ENCODE data around the gene ARSA.

Gene ARSA

GRCh38 chr22:50626850-50627641 lies 906 bp downstream of the ARSA start:
- Histone ChIP-seq H3K36me3 (peaks cover 0 to 20% (median 8%) of the 10 kb centered on the region in 11 experiments; a peak in 11 of 22 replicates), H3K9ac (peak overlapping the region; percentile 82 to 95 (median 87)), H3K4me3 (peak overlapping the region; percentile 68 to 97 (median 84)), H3K4me1 (peaks cover 29 to 53% (median 40%) of the 10 kb centered on the region in 10 experiments), H3K9me3 (replicated peaks in 1 of 11) (no peaks in the 10 kb centered on the region), H3K27me3 (no peaks in the 10 kb centered on the region), H4K20me1 (peaks cover 0 to 18% (median 3%) of the 10 kb centered on the region in 11 experiments; a peak in 6 of 22 replicates), H3K4me2 (peak overlapping the region; percentile 92 to 100 (median 97)), H3K27ac (peak overlapping the region; percentile 67 to 84 (median 82))
- TF ChIP-seq Cebpa-rat (IDR thresholded peaks at IDR 0.05) = no peak

DNA sequence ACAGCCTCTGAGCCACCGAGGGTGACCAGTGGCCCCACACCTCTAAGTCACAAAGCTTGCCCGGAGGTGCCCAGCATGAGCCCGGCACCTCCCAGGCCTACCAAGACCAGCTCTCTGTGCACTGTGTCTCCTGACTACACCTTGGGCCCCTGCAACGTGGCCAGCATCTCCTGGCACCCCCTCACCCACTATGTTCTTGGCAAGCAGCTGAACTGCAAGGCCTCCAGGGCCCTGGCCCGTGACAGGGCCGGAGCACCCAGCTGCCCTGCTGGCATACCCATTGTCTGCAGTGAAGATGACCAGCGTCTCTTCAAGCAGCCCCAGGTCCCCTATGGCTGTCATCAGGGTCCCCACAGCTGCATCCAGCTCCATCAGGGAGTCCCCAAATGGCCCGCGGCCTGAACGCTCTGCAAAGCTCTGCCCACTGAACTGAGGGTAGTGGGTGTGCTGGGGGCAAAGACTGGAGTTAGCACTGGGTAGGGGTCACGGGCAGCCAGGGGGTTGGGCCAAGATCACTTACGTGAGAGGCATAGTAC lies 1.6 kb downstream of the ARSA start:
- Histone ChIP-seq H3K27ac (no peak overlapping the region), H3K4me1 (peaks cover 36 to 60% (median 47%) of the 10 kb centered on the region in 10 experiments), H3K36me3 (peaks cover 0 to 20% (median 8%) of the 10 kb centered on the region in 11 experiments; a peak in 11 of 22 replicates), H4K20me1 (peaks cover 0 to 22% (median 3%) of the 10 kb centered on the region in 11 experiments; a peak in 6 of 22 replicates), H3K9me3 (replicated peaks in 1 of 11) (no peaks in the 10 kb centered on the region), H3K4me3 (peak overlapping the region in 4 of 10 experiments; percentile 86 to 97 (median 94); a peak in 3 of 20 replicates), H3K27me3 (no peaks in the 10 kb centered on the region), H3K9ac (peak overlapping the region in 2 of 11 experiments; percentile 9 to 89; a peak in 4 of 22 replicates), H3K4me2 (peak overlapping the region in 10 of 11 experiments; percentile 92 to 100 (median 96); a peak in 15 of 22 replicates)
- TF ChIP-seq Cebpa-rat (IDR thresholded peaks at IDR 0.05) = no peak

- Histone ChIP-seq H3K9ac (0 out of 22 replicates have a peak overlapping the region, but pooled peaks of 1 of the 11 experiments have one; percentile 15), H3K4me3 (no peak overlapping the region), H3K27me3 (no peaks in the 10 kb centered on the region), H3K4me1 (peaks cover 42 to 66% (median 53%) of the 10 kb centered on the region in 10 experiments), H3K27ac (no peak overlapping the region), H3K4me2 (peak overlapping the region in 4 of 11 experiments; percentile 10 to 100 (median 96); a peak in 4 of 22 replicates), H4K20me1 (peaks cover 0 to 27% (median 3%) of the 10 kb centered on the region in 11 experiments; a peak in 6 of 22 replicates), H3K9me3 (replicated peaks in 1 of 11) (no peaks in the 10 kb centered on the region), H3K36me3 (peaks cover 0 to 20% (median 8%) of the 10 kb centered on the region in 11 experiments; a peak in 11 of 22 replicates)
- no peak for TF ChIP-seq Cebpa-rat (IDR thresholded peaks at IDR 0.05)
Measured at GRCh38 chr22:50625568-50626313, 2.2 kb downstream of the ARSA start.

- Histone ChIP-seq H3K9ac (no peak overlapping the region), H3K9me3 (replicated peaks in 1 of 11) (no peaks in the 10 kb centered on the region), H3K36me3 (peaks cover 0 to 20% (median 8%) of the 10 kb centered on the region in 11 experiments; a peak in 11 of 22 replicates), H3K27ac (no peak overlapping the region), H3K4me2 (no peak overlapping the region), H4K20me1 (peaks cover 0 to 29% (median 3%) of the 10 kb centered on the region in 11 experiments; a peak in 6 of 22 replicates), H3K4me3 (no peak overlapping the region), H3K4me1 (peaks cover 42 to 68% (median 58%) of the 10 kb centered on the region in 10 experiments), H3K27me3 (no peaks in the 10 kb centered on the region)
- TF ChIP-seq Cebpa-rat (IDR thresholded peaks at IDR 0.05) = no peak
Measured at GRCh38 chr22:50625131-50625567, 2.8 kb downstream of the ARSA start.

DNA sequence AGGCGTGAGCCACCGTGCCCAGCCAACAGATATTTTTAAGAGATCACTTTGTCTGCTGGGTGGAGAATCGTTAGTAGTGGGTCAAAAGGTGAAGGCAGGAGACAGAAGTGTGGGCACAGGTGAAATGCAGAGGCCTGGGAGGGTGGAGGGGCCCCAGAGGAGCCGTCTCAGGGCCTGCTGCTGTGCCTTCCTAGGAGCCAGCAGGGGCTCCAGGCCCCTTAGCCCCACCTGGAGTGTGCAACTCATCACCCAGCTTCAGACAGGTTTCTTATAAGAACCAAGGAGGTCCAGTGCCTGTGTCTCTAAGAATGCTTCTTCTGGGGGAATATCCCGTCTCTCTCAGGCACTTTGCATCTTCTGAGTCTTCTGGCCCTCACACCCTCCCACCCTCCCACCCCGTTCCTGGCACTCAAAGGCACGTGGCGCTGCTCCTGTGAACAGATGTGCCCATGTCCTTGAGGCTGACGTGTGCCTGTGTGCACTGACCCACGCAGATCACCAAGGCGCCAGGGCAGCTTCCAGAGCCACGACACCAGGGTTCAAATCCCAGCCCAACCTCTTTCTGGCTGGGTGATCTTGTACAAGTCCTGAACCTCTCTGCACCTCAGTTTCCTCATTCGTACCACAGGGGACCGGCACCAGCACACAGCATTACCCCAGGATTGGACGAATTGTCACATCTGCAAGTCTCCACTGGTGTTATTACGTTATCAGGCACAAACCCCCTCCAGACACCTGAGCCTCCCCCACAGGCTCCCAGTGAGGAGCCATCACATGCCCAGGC lies 3.4 kb downstream of the ARSA start:
- H3K9ac ChIP-seq = no peak overlapping the region
- no peak overlapping the region for H3K4me3 ChIP-seq
- H3K27me3 ChIP-seq = no peaks in the 10 kb centered on the region
- H3K36me3 ChIP-seq = peaks cover 0 to 20% (median 8%) of the 10 kb centered on the region in 11 experiments; a peak in 11 of 22 replicates
- H3K27ac ChIP-seq = no peak overlapping the region
- H4K20me1 ChIP-seq = peaks cover 0 to 29% (median 3%) of the 10 kb centered on the region in 11 experiments; a peak in 6 of 22 replicates
- no peak for TF ChIP-seq Cebpa-rat (IDR thresholded peaks at IDR 0.05)
- no peaks in the 10 kb centered on the region for H3K9me3 ChIP-seq (replicated peaks in 1 of 11)
- H3K4me2 ChIP-seq = no peak overlapping the region
- peaks cover 47 to 75% (median 64%) of the 10 kb centered on the region in 10 experiments for H3K4me1 ChIP-seq

GRCh38 chr22:50622723-50623327 lies 5.1 kb downstream of the ARSA start:
- Histone ChIP-seq H3K9me3 (replicated peaks in 1 of 11) (no peaks in the 10 kb centered on the region), H3K4me3 (peak overlapping the region in 1 of 10 experiments; percentile 62; a peak in 2 of 20 replicates), H3K27ac (peak overlapping the region in 4 of 11 experiments; percentile 57 to 71 (median 62); a peak in 4 of 22 replicates), H3K4me2 (peak overlapping the region; percentile 88 to 100 (median 96)), H3K9ac (peak overlapping the region in 6 of 11 experiments; percentile 36 to 66 (median 52); a peak in 8 of 22 replicates), H3K27me3 (no peaks in the 10 kb centered on the region), H3K36me3 (peaks cover 0 to 20% (median 8%) of the 10 kb centered on the region in 11 experiments; a peak in 11 of 22 replicates), H4K20me1 (peaks cover 0 to 29% (median 3%) of the 10 kb centered on the region in 11 experiments; a peak in 6 of 22 replicates), H3K4me1 (peaks cover 41 to 69% (median 55%) of the 10 kb centered on the region in 10 experiments)
- no peak for TF ChIP-seq Cebpa-rat (IDR thresholded peaks at IDR 0.05)

GRCh38 chr22:50621948-50622722 lies 5.8 kb downstream of the ARSA start:
- peaks cover 0 to 20% (median 8%) of the 10 kb centered on the region in 11 experiments; a peak in 11 of 22 replicates for H3K36me3 ChIP-seq
- no peaks in the 10 kb centered on the region for H3K27me3 ChIP-seq
- peaks cover 0 to 29% (median 3%) of the 10 kb centered on the region in 11 experiments; a peak in 6 of 22 replicates for H4K20me1 ChIP-seq
- peak overlapping the region in 10 of 11 experiments; percentile 29 to 71 (median 48); a peak in 20 of 22 replicates for H3K27ac ChIP-seq
- peak overlapping the region; percentile 49 to 69 (median 56) for H3K4me3 ChIP-seq
- peak overlapping the region; percentile 36 to 75 (median 56); a peak in 20 of 22 replicates for H3K9ac ChIP-seq
- no peak for TF ChIP-seq Cebpa-rat (IDR thresholded peaks at IDR 0.05)
- peak overlapping the region; percentile 88 to 100 (median 96) for H3K4me2 ChIP-seq
- peaks cover 37 to 64% (median 50%) of the 10 kb centered on the region in 10 experiments for H3K4me1 ChIP-seq
- H3K9me3 ChIP-seq (replicated peaks in 1 of 11) = no peaks in the 10 kb centered on the region

All from BLaER1 treated with 17β-estradiol and CSF1 and Interleukin-3, amounts not matched to agents 10 nM and 100 nM (cell line).